GM12892 (cell line): Measurements from ENCODE around the gene TIMM8B. TPM values are rescaled to one million over a fixed set of nuclear protein-coding genes. Genes with fewer than 3 reads are reported as not detected.
A peak's percentile ranks its signal among the peaks of the same experiment; 100 is the strongest.

Experiments used
- DNase-seq: peaks from one replicate; pipeline ENCODE4 v3.0.0; 2011; ENCODE audit not compliant: insufficient read length
- FAIRE-seq: peaks from 2 replicates; lab custom pipeline; 2011; peaks lifted over from hg19 to GRCh38; lab: Jason Lieb, UNC
- POLR2A ChIP-seq: IDR thresholded peaks from 2 replicates; pipeline ENCODE4 v1.6.1; 2011; ENCODE audit warnings: low read depth, low read length, control low read depth
- POLR2AphosphoS5 ChIP-seq: IDR thresholded peaks from 2 replicates; pipeline ENCODE4 v1.6.1; 2011; ENCODE audit warnings: low read depth, low read length, control low read depth
- TAF1 ChIP-seq: IDR thresholded peaks from 2 replicates; pipeline ENCODE4 v1.6.1; 2011; ENCODE audit warnings: low read depth, mild to moderate bottlenecking, control low read depth, low read length, borderline replicate concordance
- polyA plus RNA-seq: library from polyadenylated mRNA; unstranded; fragments of >200 nt; gene quantifications from one replicate; pipeline ENCODE4 v1.2.1, GENCODE V29; 2012; ENCODE audit warnings: missing spikeins, inconsistent platforms; ENCODE audit not compliant: missing spikeins

TIMM8B gene
- polyA plus RNA-seq = 96.8 TPM

- DNase-seq (peak; percentile 77), FAIRE-seq (peak; percentile 99)
- TF ChIP-seq POLR2A = peak; percentile 96
- peak; percentile 92 for TF ChIP-seq POLR2AphosphoS5
- peak; percentile 87 for TF ChIP-seq TAF1
Measured at GRCh38 chr11:112086422-112087191, at the start of gene TIMM8B, which contains the start of gene SDHD. TSS of gene TIMM8B (minus strand) at chr11:112086756. CDS start at chr11:112086723, 33 bp downstream. TSS of gene SDHD (plus strand) at chr11:112086873. CDS start at chr11:112086908, 35 bp downstream.

GRCh38 chr11:112134473-112134872, 47.9 kb upstream of the TIMM8B start:
- FAIRE-seq (peak; percentile 48), DNase-seq (no peak)
- TF ChIP-seq POLR2AphosphoS5 (no peak), POLR2A (no peak), TAF1 (no peak)

GRCh38 chr11:112132737-112133136, 46.2 kb upstream of the TIMM8B start:
- no peak for DNase-seq

GRCh38 chr11:112129656-112130055, 43.1 kb upstream of the TIMM8B start:
- FAIRE-seq = no peak

More at GRCh38 chr11:112132737-112133136, 46.2 kb upstream of the TIMM8B start:
- FAIRE-seq = peak; percentile 54
- TF ChIP-seq POLR2AphosphoS5 (no peak), POLR2A (no peak), TAF1 (no peak)

GRCh38 chr11:112128483-112129121, 42.0 kb upstream of the TIMM8B start:
- DNase-seq (no peak), FAIRE-seq (no peak)
- TF ChIP-seq TAF1 = no peak
- no peak for TF ChIP-seq POLR2AphosphoS5
- no peak for TF ChIP-seq POLR2A

More at GRCh38 chr11:112129656-112130055, 43.1 kb upstream of the TIMM8B start:
- DNase-seq = no peak
- TF ChIP-seq POLR2A = no peak
- no peak for TF ChIP-seq TAF1
- no peak for TF ChIP-seq POLR2AphosphoS5

GRCh38 chr11:112127056-112127455, 40.5 kb upstream of the TIMM8B start:
- no peak for FAIRE-seq
- no peak for DNase-seq
- TF ChIP-seq TAF1 = no peak
- TF ChIP-seq POLR2AphosphoS5 = no peak
- no peak for TF ChIP-seq POLR2A

GRCh38 chr11:112123129-112123528, 36.6 kb upstream of the TIMM8B start:
- no peak for FAIRE-seq
- no peak for DNase-seq
- TF ChIP-seq POLR2AphosphoS5 (no peak), TAF1 (no peak), POLR2A (no peak)

- DNase-seq = no peak
- no peak for TF ChIP-seq POLR2AphosphoS5
- no peak for TF ChIP-seq TAF1
- no peak for TF ChIP-seq POLR2A
- no peak for FAIRE-seq
Measured at GRCh38 chr11:112121981-112122615, 35.5 kb upstream of the TIMM8B start.

GRCh38 chr11:112118176-112118575, 31.6 kb upstream of the TIMM8B start:
- DNase-seq = no peak
- no peak for FAIRE-seq
- TF ChIP-seq POLR2A = no peak
- TF ChIP-seq TAF1 = no peak
- no peak for TF ChIP-seq POLR2AphosphoS5

- TF ChIP-seq TAF1 (no peak), POLR2A (no peak), POLR2AphosphoS5 (no peak)
- FAIRE-seq = no peak
- DNase-seq = no peak
Measured at GRCh38 chr11:112115386-112115785, 28.8 kb upstream of the TIMM8B start.

- FAIRE-seq (peak; percentile 33), DNase-seq (no peak)
- TF ChIP-seq POLR2AphosphoS5 (no peak), TAF1 (no peak), POLR2A (no peak)
Measured at GRCh38 chr11:112114460-112114859, 27.9 kb upstream of the TIMM8B start.
